Measurements from ENCODE around the gene ATP2C2. TPM values are rescaled to one million over a fixed set of nuclear protein-coding genes. Genes with fewer than 3 reads are reported as not detected.

The ATP2C2 gene
- total and polyA plus RNA-seq, 11 donors: 0.17 TPM; not detected in 10

DNA sequence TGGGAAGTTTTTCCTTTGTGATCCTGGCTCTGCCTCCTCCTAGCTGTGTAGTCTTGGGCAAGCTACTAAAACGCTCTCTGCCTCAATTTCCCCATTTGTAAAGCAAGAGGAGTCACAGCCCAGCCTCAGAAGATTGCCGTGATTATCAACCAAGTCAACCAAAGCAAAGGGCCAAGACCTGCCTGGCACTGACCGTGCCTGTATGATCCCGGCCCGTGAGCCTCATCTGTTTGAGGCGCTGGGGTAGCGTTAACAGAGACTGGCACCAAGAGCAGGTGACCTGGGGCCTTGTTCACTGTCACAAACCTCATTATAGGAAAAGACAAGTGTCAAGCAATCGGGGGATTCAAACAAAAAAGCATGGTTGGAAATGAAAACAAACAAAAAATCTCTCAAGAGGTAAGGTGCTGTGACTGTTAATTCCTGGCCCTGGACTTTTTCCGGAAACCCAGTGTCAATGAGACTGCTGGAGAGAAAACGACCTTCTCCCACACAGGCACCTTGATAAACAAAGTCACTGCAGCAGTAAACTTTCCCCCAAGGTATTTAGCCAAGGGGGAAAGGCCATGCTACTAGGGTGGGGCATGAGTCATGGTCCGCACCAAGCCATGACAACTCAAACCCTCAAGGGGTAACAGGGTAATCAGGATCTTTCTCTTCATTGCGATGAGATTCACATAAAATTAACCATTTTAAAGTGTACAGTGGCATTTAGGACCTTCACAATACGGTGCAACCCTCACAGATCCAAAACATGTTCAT lies 130.7 kb downstream of the ATP2C2 start:
- Histone ChIP-seq H3K27ac (no peak overlapping the region), H3K27me3 (no peaks in the 10 kb centered on the region), H3K4me1 (peaks cover 0 to 11% (median 8%) of the 10 kb centered on the region in 12 donors), H3K9me3 (no peaks in the 10 kb centered on the region), H3K4me3 (no peak overlapping the region), H3K36me3 (peaks cover 0 to 57% (median 38%) of the 10 kb centered on the region in 9 donors)
- DNase-seq (no peak), ATAC-seq (no peak)
- TF ChIP-seq, protein P1, sequence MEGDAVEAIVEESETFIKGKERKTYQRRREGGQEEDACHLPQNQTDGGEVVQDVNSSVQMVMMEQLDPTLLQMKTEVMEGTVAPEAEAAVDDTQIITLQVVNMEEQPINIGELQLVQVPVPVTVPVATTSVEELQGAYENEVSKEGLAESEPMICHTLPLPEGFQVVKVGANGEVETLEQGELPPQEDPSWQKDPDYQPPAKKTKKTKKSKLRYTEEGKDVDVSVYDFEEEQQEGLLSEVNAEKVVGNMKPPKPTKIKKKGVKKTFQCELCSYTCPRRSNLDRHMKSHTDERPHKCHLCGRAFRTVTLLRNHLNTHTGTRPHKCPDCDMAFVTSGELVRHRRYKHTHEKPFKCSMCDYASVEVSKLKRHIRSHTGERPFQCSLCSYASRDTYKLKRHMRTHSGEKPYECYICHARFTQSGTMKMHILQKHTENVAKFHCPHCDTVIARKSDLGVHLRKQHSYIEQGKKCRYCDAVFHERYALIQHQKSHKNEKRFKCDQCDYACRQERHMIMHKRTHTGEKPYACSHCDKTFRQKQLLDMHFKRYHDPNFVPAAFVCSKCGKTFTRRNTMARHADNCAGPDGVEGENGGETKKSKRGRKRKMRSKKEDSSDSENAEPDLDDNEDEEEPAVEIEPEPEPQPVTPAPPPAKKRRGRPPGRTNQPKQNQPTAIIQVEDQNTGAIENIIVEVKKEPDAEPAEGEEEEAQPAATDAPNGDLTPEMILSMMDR (IDR thresholded peaks at IDR 0.05): no peak
- no peak for TF ChIP-seq POLR2A (IDR thresholded peaks at IDR 0.05)
- intact Hi-C loops (cut with DNase I): no loop called here
- WGBS, 4 donors: 92 to 94% (median 93%) methylated on average over 13 of the region's 13 CpGs

DNA sequence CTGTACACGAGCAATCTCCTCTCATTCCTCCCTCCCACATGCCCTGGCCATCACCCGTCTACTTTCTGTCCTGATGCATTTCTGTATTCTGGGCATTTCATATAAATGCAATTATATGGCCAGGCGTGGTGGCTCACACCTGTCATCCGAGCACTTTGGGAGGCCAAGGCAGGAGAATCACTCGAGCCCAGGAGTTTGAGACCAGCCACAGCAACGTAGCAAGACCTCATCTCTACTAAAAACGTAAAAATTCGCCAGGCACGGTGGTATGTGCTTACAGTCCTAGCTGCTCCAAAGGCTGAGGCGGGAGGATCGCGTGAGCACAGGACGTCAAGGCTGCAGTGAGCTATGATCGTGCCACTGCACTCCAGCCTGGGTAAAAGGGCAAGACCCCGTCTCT lies 131.3 kb downstream of the ATP2C2 start:
- Histone ChIP-seq H3K4me1 (peaks cover 0 to 13% (median 9%) of the 10 kb centered on the region in 12 donors), H3K27me3 (no peaks in the 10 kb centered on the region), H3K36me3 (peaks cover 0 to 51% (median 32%) of the 10 kb centered on the region in 9 donors), H3K4me3 (no peak overlapping the region), H3K27ac (no peak overlapping the region), H3K9me3 (no peaks in the 10 kb centered on the region)
- intact Hi-C loops (cut with DNase I): no loop called here
- DNase-seq: no peak
- ATAC-seq: no peak
- TF ChIP-seq POLR2A (IDR thresholded peaks at IDR 0.05): no peak
- TF ChIP-seq, protein P1 (IDR thresholded peaks at IDR 0.05): no peak
- 90 to 98% (median 94%) methylated on average over 15 of the region's 15 CpGs for WGBS, 4 donors

DNA sequence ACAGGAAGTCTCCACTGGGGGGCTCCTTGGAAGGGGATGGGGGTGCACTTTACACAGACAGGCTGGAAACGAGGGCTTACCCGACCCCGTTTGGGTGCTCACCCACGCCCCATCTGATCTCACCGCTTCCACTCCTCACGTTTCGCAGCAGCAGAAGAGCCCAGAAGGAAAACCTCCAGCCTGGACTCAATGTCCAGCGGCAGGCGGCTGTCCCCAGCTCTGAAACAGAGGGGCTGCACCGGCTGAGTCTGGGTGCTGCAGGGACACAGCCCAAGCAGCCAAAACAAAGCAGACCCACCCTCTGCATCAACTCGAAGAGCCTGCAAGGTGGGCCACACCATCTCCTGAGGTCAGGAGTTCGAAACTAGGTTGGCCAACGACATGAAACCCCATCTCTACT lies 132.2 kb downstream of the ATP2C2 start:
- H3K9me3 ChIP-seq: no peaks in the 10 kb centered on the region
- H3K27ac ChIP-seq: no peak overlapping the region
- peaks cover 0 to 42% (median 25%) of the 10 kb centered on the region in 9 donors for H3K36me3 ChIP-seq
- ATAC-seq (no peak), DNase-seq (no peak)
- TF ChIP-seq, protein P1 (IDR thresholded peaks at IDR 0.05): no peak
- TF ChIP-seq POLR2A (IDR thresholded peaks at IDR 0.05): no peak
- WGBS, 4 donors: 95 to 97% (median 95%) methylated on average over 7 to 13 of the region's 13 CpGs
- peaks cover 3 to 21% (median 15%) of the 10 kb centered on the region in 12 donors for H3K4me1 ChIP-seq
- H3K27me3 ChIP-seq: no peaks in the 10 kb centered on the region
- H3K4me3 ChIP-seq: no peak overlapping the region
- intact Hi-C loops (cut with DNase I): no loop called here

DNA sequence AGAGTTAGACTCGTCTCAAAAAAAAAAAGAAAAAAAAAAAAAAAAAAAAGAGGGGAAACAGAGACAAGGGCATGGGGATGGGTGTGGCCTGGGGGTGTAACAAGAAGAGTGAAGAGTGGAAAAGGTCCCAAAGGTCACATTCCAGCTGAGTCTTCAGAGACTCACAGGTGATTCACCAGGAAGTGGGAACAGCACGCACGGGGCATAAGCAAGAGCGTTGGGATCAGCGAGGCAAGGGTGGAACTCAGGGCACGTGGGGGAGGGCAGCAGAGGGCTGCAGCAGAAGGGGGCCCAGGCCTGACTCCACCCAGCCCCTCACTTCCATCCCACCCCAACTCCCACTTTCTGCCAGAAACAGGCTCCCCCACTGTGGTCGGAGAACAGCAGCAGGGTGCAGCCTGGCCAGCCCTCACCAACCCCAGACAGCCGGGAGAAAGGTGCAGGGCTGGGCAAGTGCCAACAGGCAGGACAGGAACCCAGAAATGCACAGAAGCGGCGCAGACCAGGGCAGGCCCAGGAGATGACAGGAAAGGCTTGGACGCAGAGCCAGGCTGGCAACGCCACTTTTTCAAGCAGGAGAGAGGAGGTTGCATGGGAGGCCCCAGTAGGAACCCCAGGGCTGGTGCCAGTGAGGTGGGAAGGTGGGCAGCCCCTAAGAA lies 132.9 kb downstream of the ATP2C2 start:
- H3K36me3 ChIP-seq: peaks cover 0 to 35% (median 18%) of the 10 kb centered on the region in 9 donors
- peak in 1 of 5 donors; percentile 45 for DNase-seq
- H3K9me3 ChIP-seq: no peaks in the 10 kb centered on the region
- no peaks in the 10 kb centered on the region for H3K27me3 ChIP-seq
- TF ChIP-seq, protein P1 (IDR thresholded peaks at IDR 0.05): no peak
- TF ChIP-seq POLR2A (IDR thresholded peaks at IDR 0.05): no peak
- H3K4me3 ChIP-seq: no peak overlapping the region
- no peak overlapping the region for H3K27ac ChIP-seq
- 91 to 94% (median 94%) methylated on average over 12 of the region's 12 CpGs for WGBS, 4 donors
- ATAC-seq: no peak
- H3K4me1 ChIP-seq: peaks cover 3 to 28% (median 18%) of the 10 kb centered on the region in 12 donors
- intact Hi-C loops (cut with DNase I): no loop called here

All from heart left ventricle (tissue), 16 donors.